GM23248 (cell line): Measurements from ENCODE around the gene DDX39B. TPM values are rescaled to one million over a fixed set of nuclear protein-coding genes. Genes with fewer than 3 reads are reported as not detected.
A peak's percentile ranks its signal among the peaks of the same experiment; 100 is the strongest.

ENCODE experiments used
- DNase-seq: peaks from one replicate; pipeline ENCODE4 v3.0.0-alpha.2; 2015
- H2AFZ ChIP-seq: fragments of 200-600 bp; sonication (generic); 2 replicates; pipeline ENCODE4 v1.6.1; 2016; ENCODE audit warnings: antibody characterized with exemption
- H3F3A ChIP-seq: fragments of 200-600 bp; sonication (generic); 2 replicates; pipeline ENCODE4 v1.6.1; 2016; ENCODE audit warnings: mild to moderate bottlenecking, antibody characterized with exemption, mixed run types; ENCODE audit not compliant: insufficient read depth
- H3K27ac ChIP-seq: fragments of 200-600 bp; sonication (generic); 2 replicates; pipeline ENCODE4 v1.5.1; 2016; ENCODE audit warnings: mild to moderate bottlenecking
- H3K27me3 ChIP-seq: fragments of 200-600 bp; sonication (generic); replicated peaks from 2 replicates; pipeline ENCODE4 v1.6.1; 2016; ENCODE audit warnings: mild to moderate bottlenecking; ENCODE audit not compliant: insufficient read depth
- H3K36me3 ChIP-seq: fragments of 200-600 bp; sonication (generic); 2 replicates; pipeline ENCODE4 v1.6.1; 2016; ENCODE audit warnings: low read depth, mild to moderate bottlenecking
- H3K4me1 ChIP-seq: fragments of 200-600 bp; sonication (generic); 2 replicates; pipeline ENCODE4 v1.6.1; 2016; ENCODE audit warnings: mild to moderate bottlenecking; ENCODE audit not compliant: insufficient read depth
- H3K4me2 ChIP-seq: fragments of 200-600 bp; sonication (generic); one replicate; pipeline ENCODE4 v1.6.1; 2016; ENCODE audit warnings: mild to moderate bottlenecking; ENCODE audit not compliant: unreplicated experiment
- H3K4me3 ChIP-seq: fragments of 200-600 bp; sonication (generic); 2 replicates; pipeline ENCODE4 v1.5.1; 2016; ENCODE audit warnings: mild to moderate bottlenecking
- H3K79me2 ChIP-seq: fragments of 200-600 bp; sonication (generic); 2 replicates; pipeline ENCODE4 v1.6.1; 2016; ENCODE audit warnings: mild to moderate bottlenecking; ENCODE audit not compliant: insufficient read depth
- H3K9ac ChIP-seq: fragments of 200-600 bp; sonication (generic); 2 replicates; pipeline ENCODE4 v1.6.1; 2016; ENCODE audit warnings: mild to moderate bottlenecking
- H3K9me2 ChIP-seq: fragments of 200-600 bp; sonication (generic); 2 replicates; pipeline ENCODE4 v1.6.1; 2016; ENCODE audit warnings: mixed run types, mild to moderate bottlenecking, moderate library complexity; ENCODE audit not compliant: insufficient read depth
- H3K9me3 ChIP-seq: fragments of 200-600 bp; sonication (generic); one replicate; pipeline ENCODE4 v1.6.1; 2017; ENCODE audit warnings: low read depth
- H4K20me1 ChIP-seq: fragments of 200-600 bp; sonication (generic); 2 replicates; pipeline ENCODE4 v1.6.0; 2016; ENCODE audit not compliant: insufficient read depth
- EZH2 ChIP-seq: fragments of 200-600 bp; sonication (generic); IDR thresholded peaks from 2 replicates; pipeline ENCODE4 v1.6.1; 2018; ENCODE audit warnings: antibody characterized with exemption, mild to moderate bottlenecking; ENCODE audit not compliant: insufficient read depth, poor library complexity, severe bottlenecking
- EZH2phosphoT487 ChIP-seq: fragments of 200-600 bp; sonication (generic); IDR thresholded peaks from 2 replicates; pipeline ENCODE4 v1.6.1; 2018; ENCODE audit warnings: antibody characterized with exemption, moderate library complexity, mild to moderate bottlenecking, low read depth; ENCODE audit not compliant: insufficient read depth
- WGBS, 2 experiments: methylation state at CpG; one replicate each; pipeline ENCODE4 v1.1.6; 2015 to 2017; ENCODE audit warnings: low lambda C conversion rate in 2 of 2, low coverage in 1 of 2; ENCODE audit errors: missing lambda C conversion rate in 2 of 2; 5-methylcytosine and 5-hydroxymethylcytosine counted together
- in situ Hi-C: fragments of 300-500 bp; cut with MboI; formaldehyde crosslinking; loops from 2 replicates; pipeline ENCODE4 v1.15.0; 2020
- polyA plus RNA-seq: library from polyadenylated mRNA; unstranded; fragments of >200 nt; fragmentation: Nextera tagmentation; extraction: Ambion mirVana; gene quantifications from 2 replicates; pipeline ENCODE4 v1.2.1, GENCODE V29; 2016
- total RNA-seq: library from RNA; depleted of rRNA; stranded (reverse); fragments of >200 nt; shearing (Covaris generic); gene quantifications from 2 replicates; pipeline ENCODE4 v1.2.3, GENCODE V29; 2014

The DDX39B gene
- total and polyA plus RNA-seq, 2 experiments from 2014 or later: 197 to 415 TPM

GRCh38 chr6:31548544-31548873 lies 6.7 kb upstream of the DDX39B start:
- TF ChIP-seq EZH2: no peak
- no peak for TF ChIP-seq EZH2phosphoT487
- no peaks in the 10 kb centered on the region for H3K9me3 ChIP-seq
- peak overlapping the region; percentile 91 for H3K4me2 ChIP-seq
- peaks cover 10% of the 10 kb centered on the region; the same call in 1 of the 2 replicates for H3K4me1 ChIP-seq
- no peaks in the 10 kb centered on the region for H4K20me1 ChIP-seq
- no peak overlapping the region for H3K27ac ChIP-seq
- in situ Hi-C loops: no loop called here
- H3K9ac ChIP-seq: peak overlapping the region; percentile 95; the same call in 1 of the 2 replicates
- H3K79me2 ChIP-seq: peaks cover 58% of the 10 kb centered on the region
- H3K9me2 ChIP-seq: no peaks in the 10 kb centered on the region
- peaks cover 15% of the 10 kb centered on the region; the same call in 1 of the 2 replicates for H3K36me3 ChIP-seq
- no peak overlapping the region for H2AFZ ChIP-seq
- no peaks in the 10 kb centered on the region for H3K27me3 ChIP-seq
- no peak for DNase-seq
- peak overlapping the region; percentile 88 for H3K4me3 ChIP-seq
- WGBS, 2 experiments: 96 to 98% methylated on average over 2 of the region's 2 CpGs
- peaks cover 4% of the 10 kb centered on the region; the same call in 1 of the 2 replicates for H3F3A ChIP-seq

DNA sequence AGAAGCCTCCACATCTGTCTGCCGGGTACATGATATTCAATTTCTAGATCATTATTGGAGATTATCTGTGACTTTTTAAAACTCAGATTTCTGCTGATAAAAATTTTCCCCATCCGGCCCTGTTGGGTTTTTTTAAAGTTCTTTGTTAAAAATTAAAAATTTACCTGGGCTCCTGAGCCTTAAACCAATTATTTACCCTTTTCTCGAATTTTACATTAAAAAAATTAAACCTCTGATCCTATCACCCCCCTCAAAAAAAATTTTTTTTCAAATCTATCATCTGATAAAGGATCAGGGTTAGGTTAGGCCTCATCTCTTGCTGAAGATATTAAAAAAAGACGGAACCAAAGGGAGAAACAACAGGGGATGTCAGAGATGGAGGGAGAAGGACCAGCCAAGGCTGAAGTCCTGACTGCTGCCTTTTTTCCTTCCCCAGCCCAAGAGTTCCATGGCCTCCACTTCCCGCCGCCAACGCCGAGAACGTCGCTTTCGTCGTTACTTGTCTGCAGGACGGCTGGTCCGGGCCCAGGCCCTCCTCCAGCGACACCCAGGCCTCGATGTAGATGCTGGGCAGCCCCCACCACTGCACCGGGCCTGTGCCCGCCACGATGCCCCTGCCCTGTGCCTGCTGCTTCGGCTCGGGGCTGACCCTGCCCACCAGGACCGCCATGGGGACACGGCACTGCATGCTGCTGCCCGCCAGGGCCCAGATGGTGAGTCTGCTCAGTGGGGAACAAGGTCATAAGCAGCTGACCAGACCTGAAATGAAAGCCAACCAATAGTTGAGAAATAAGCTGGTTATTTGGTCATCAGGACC lies 6.1 kb upstream of the DDX39B start:
- Histone ChIP-seq H3K9me2 (no peaks in the 10 kb centered on the region), H3K4me3 (peak overlapping the region; percentile 88), H3K27ac (peak overlapping the region; percentile 75), H2AFZ (peak overlapping the region; percentile 88), H4K20me1 (no peaks in the 10 kb centered on the region), H3K79me2 (peaks cover 58% of the 10 kb centered on the region), H3K36me3 (peaks cover 9% of the 10 kb centered on the region; the same call in 1 of the 2 replicates), H3K4me1 (peaks cover 10% of the 10 kb centered on the region; the same call in 1 of the 2 replicates), H3K4me2 (peak overlapping the region; percentile 91), H3F3A (peaks cover 4% of the 10 kb centered on the region; the same call in 1 of the 2 replicates), H3K9me3 (no peaks in the 10 kb centered on the region), H3K9ac (peak overlapping the region; percentile 95), H3K27me3 (no peaks in the 10 kb centered on the region)
- WGBS, 2 experiments: 83 to 84% methylated on average over 23 to 24 of the region's 24 CpGs
- in situ Hi-C loops: no loop called here
- DNase-seq: no peak
- TF ChIP-seq EZH2: no peak
- no peak for TF ChIP-seq EZH2phosphoT487

- Histone ChIP-seq H3K9me3 (no peaks in the 10 kb centered on the region), H3K36me3 (peaks cover 6% of the 10 kb centered on the region; the same call in 1 of the 2 replicates), H3K4me3 (peak within 1 kb of the TSS; percentile 88), H3K4me2 (peak within 1 kb of the TSS; percentile 91), H3K9ac (peak within 1 kb of the TSS; percentile 95), H3K9me2 (no peaks in the 10 kb centered on the region), H2AFZ (peak within 1 kb of the TSS; percentile 88), H3K27me3 (no peaks in the 10 kb centered on the region), H3K79me2 (peaks cover 58% of the 10 kb centered on the region), H3F3A (peaks cover 4% of the 10 kb centered on the region; the same call in 1 of the 2 replicates), H3K27ac (peak within 1 kb of the TSS; percentile 75), H4K20me1 (no peaks in the 10 kb centered on the region), H3K4me1 (peaks cover 10% of the 10 kb centered on the region; the same call in 1 of the 2 replicates)
- peak; percentile 99 for DNase-seq
- 1 to 2% methylated on average over 25 of the region's 25 CpGs for WGBS, 2 experiments
- in situ Hi-C loops: no loop called here
- TF ChIP-seq EZH2phosphoT487 (no peak), EZH2 (no peak)
Observed at GRCh38 chr6:31546958-31547726, 5.3 kb upstream of the DDX39B start, which contains the start of gene NFKBIL1. Gene NFKBIL1, plus strand, starts transcription at chr6:31547608. Its CDS starts 87 bp downstream, at chr6:31547695.

GRCh38 chr6:31546339-31546957 lies 4.6 kb upstream of the DDX39B start, which contains the start of gene ATP6V1G2:
Gene ATP6V1G2, minus strand, starts transcription at chr6:31546608. Its CDS starts 49 bp downstream, at chr6:31546559.
- Histone ChIP-seq H3K36me3 (peaks cover 6% of the 10 kb centered on the region; the same call in 1 of the 2 replicates), H3K4me2 (peak within 1 kb of the TSS; percentile 91), H3K9ac (peak within 1 kb of the TSS; percentile 95), H3K79me2 (peaks cover 57% of the 10 kb centered on the region), H3K9me2 (no peaks in the 10 kb centered on the region), H3K27me3 (no peaks in the 10 kb centered on the region), H3K27ac (peak within 1 kb of the TSS; percentile 75), H2AFZ (peak within 1 kb of the TSS; percentile 88), H3K9me3 (no peaks in the 10 kb centered on the region), H4K20me1 (no peaks in the 10 kb centered on the region), H3K4me1 (peaks cover 10% of the 10 kb centered on the region; the same call in 1 of the 2 replicates), H3K4me3 (peak within 1 kb of the TSS; percentile 88), H3F3A (peaks cover 4% of the 10 kb centered on the region; the same call in 1 of the 2 replicates)
- in situ Hi-C loops: no loop called here
- WGBS, 2 experiments: 5% methylated on average over 11 of the region's 11 CpGs
- DNase-seq: peak; percentile 92
- TF ChIP-seq EZH2phosphoT487: no peak
- no peak for TF ChIP-seq EZH2
